Lung (tissue), 12 donors: ENCODE results near the gene TMEM176A. TPM values are rescaled to one million over a fixed set of nuclear protein-coding genes. Genes with fewer than 3 reads are reported as not detected.
"Not testable (repeated sequence)": the region's sequence is repeated elsewhere in the genome, so short reads cannot be mapped to it uniquely, and the experiment has no call there.

Experiments
- ATAC-seq: fragments of 200-7000 bp; cut with Tn5 transposase; one replicate; pipeline ENCODE4 v1.9.1; 2020; ENCODE audit warnings: moderate number of reproducible peaks; ENCODE audit not compliant: insufficient read depth, low FRiP score
- DNase-seq, 3 donors: peaks; one replicate each; pipeline ENCODE4 v3.0.0-alpha.2; 2013 to 2017
- H3K27ac ChIP-seq, 2 donors: one replicate each; pipeline ENCODE4 v1.5.1; 2013; ENCODE audit warnings: mild to moderate bottlenecking in 2 of 2, moderate library complexity in 2 of 2, control low read depth in 1 of 2, inconsistent platforms in 1 of 2, low read depth in 1 of 2, low read length in 1 of 2
- H3K27me3 ChIP-seq, 3 donors: one replicate each; pipeline ENCODE4 v1.5.1; 2013; ENCODE audit warnings: low read length in 2 of 3; ENCODE audit not compliant: control insufficient read depth in 3 of 3, insufficient read depth in 3 of 3
- H3K36me3 ChIP-seq, 4 donors: one replicate each; pipeline ENCODE4 v1.5.1; 2013; ENCODE audit warnings: low read length in 4 of 4, mild to moderate bottlenecking in 1 of 4, moderate library complexity in 1 of 4; ENCODE audit not compliant: control insufficient read depth in 4 of 4, insufficient read depth in 4 of 4
- H3K4me1 ChIP-seq, 5 donors: one replicate each; pipeline ENCODE4 v1.5.1; 2013; ENCODE audit warnings: low read length in 5 of 5, mild to moderate bottlenecking in 2 of 5, moderate library complexity in 1 of 5; ENCODE audit not compliant: control insufficient read depth in 5 of 5, insufficient read depth in 5 of 5
- H3K4me3 ChIP-seq: one replicate; pipeline ENCODE4 v1.5.1; 2013; ENCODE audit warnings: mild to moderate bottlenecking, control low read depth, moderate library complexity
- H3K9ac ChIP-seq, 2 donors: one replicate each; pipeline ENCODE4 v1.5.1; 2013; ENCODE audit warnings: low read length in 2 of 2, control low read depth in 1 of 2; ENCODE audit not compliant: insufficient read depth in 1 of 2
- H3K9me3 ChIP-seq, 4 donors: one replicate each; pipeline ENCODE4 v1.5.1; 2013; ENCODE audit warnings: low read length in 3 of 4, mild to moderate bottlenecking in 1 of 4, moderate library complexity in 1 of 4; ENCODE audit not compliant: control insufficient read depth in 4 of 4, insufficient read depth in 3 of 4
- WGBS, 2 donors: extraction: QIAGEN DNeasy Blood & Tissue Kit; methylation state at CpG; one replicate each; pipeline ENCODE4 v1.1.7; 2013; 5-methylcytosine and 5-hydroxymethylcytosine counted together
- polyA plus RNA-seq, 2 donors: library from polyadenylated mRNA; stranded (reverse); fragments of 200-250 nt; gene quantifications; one replicate each; pipeline ENCODE4 v1.2.1, GENCODE V29; 2013
- total RNA-seq, 2 donors: library from RNA; depleted of rRNA in 1 of 2; stranded (reverse); fragments of >200 nt in 1 of 2; gene quantifications; one replicate each; pipeline ENCODE4 v1.2.1, GENCODE V29; 2014 to 2021
- TF ChIP-seq, protein P1 (sequence below): IDR thresholded peaks from 2 replicates; pipeline ENCODE4 v1.5.1; 2012; ENCODE audit warnings: mild to moderate bottlenecking; ENCODE audit errors: control extremely low read depth, extremely low read depth
- donor health status: control.
- donor health status: control.
- donor health status: Bipolar disorder and iron deficiency.
- donor health status: healthy.
- donor health status: DM: yes; HTN: yes; CAD: no.

TMEM176A gene
- total and polyA plus RNA-seq, 4 donors, result 18.3 to 33.1 (median 23.3) TPM

GRCh38 chr7:150806863-150807262 lies 6.3 kb downstream of the TMEM176A start:
- DNase-seq (no peak), ATAC-seq (no peak)
- Histone ChIP-seq H3K9ac (no peak overlapping the region), H3K4me1 (no peaks in the 10 kb centered on the region), H3K27me3 (peaks cover 0 to 14% (median 8%) of the 10 kb centered on the region in 3 donors), H3K4me3 (no peak overlapping the region), H3K36me3 (peaks cover 0 to 2% (median 0%) of the 10 kb centered on the region in 4 donors), H3K9me3 (peaks cover 0 to 22% (median 2%) of the 10 kb centered on the region in 4 donors), H3K27ac (no peak overlapping the region)
- WGBS, 2 donors, result 84 to 91% methylated on average over 2 of the region's 2 CpGs
- TF ChIP-seq, protein P1, sequence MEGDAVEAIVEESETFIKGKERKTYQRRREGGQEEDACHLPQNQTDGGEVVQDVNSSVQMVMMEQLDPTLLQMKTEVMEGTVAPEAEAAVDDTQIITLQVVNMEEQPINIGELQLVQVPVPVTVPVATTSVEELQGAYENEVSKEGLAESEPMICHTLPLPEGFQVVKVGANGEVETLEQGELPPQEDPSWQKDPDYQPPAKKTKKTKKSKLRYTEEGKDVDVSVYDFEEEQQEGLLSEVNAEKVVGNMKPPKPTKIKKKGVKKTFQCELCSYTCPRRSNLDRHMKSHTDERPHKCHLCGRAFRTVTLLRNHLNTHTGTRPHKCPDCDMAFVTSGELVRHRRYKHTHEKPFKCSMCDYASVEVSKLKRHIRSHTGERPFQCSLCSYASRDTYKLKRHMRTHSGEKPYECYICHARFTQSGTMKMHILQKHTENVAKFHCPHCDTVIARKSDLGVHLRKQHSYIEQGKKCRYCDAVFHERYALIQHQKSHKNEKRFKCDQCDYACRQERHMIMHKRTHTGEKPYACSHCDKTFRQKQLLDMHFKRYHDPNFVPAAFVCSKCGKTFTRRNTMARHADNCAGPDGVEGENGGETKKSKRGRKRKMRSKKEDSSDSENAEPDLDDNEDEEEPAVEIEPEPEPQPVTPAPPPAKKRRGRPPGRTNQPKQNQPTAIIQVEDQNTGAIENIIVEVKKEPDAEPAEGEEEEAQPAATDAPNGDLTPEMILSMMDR, result no peak

GRCh38 chr7:150807616-150808438 lies 7.3 kb downstream of the TMEM176A start:
- 67 to 71% methylated on average over 13 of the region's 13 CpGs for WGBS, 2 donors
- not testable (repeated sequence) for ATAC-seq, DNase-seq

GRCh38 chr7:150814328-150815001 lies 13.9 kb downstream of the TMEM176A start:
- Histone ChIP-seq H3K27me3 (no peaks in the 10 kb centered on the region), H3K9ac (no peak overlapping the region), H3K27ac (no peak overlapping the region), H3K9me3 (peaks cover 0 to 7% (median 5%) of the 10 kb centered on the region in 4 donors), H3K36me3 (no peaks in the 10 kb centered on the region), H3K4me1 (no peaks in the 10 kb centered on the region), H3K4me3 (no peak overlapping the region)
- WGBS, 2 donors, result 79 to 91% methylated on average over 7 of the region's 7 CpGs
- no peak for ATAC-seq
- TF ChIP-seq, protein P1, result no peak
- DNase-seq, result no peak

More at GRCh38 chr7:150807616-150808438, 7.3 kb downstream of the TMEM176A start:
- peaks cover 0 to 22% (median 2%) of the 10 kb centered on the region in 4 donors for H3K9me3 ChIP-seq
- H3K27ac ChIP-seq, H3K4me1 ChIP-seq, H3K36me3 ChIP-seq, H3K4me3 ChIP-seq, H3K9ac ChIP-seq, H3K27me3 ChIP-seq: not testable (repeated sequence)

DNA sequence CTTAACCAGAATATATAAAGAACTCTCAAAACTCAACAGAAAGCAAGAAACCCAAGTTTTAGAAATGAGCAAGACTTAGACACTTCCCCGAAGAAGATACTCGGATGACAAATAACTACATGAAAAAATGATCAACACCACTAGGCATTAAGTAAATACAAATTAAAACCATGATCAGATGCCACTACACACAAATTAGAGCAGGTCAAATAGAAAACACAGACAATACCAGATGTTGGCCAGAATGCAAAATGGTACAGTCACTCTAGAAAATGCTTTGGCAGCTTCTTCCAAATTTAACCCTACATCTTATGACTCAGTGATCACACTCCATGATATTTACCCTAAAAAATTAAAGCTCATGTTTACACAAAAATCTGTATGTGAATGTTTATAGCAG lies 18.4 kb downstream of the TMEM176A start:
- no peak for DNase-seq
- no peak for ATAC-seq
- H3K9ac ChIP-seq, result no peak overlapping the region
- TF ChIP-seq, protein P1, result no peak
- no peak overlapping the region for H3K27ac ChIP-seq
- whole genome bisulfite sequencing, 2 donors, result 90 to 91% methylated on average over 2 of the region's 2 CpGs
- H3K36me3 ChIP-seq, result no peaks in the 10 kb centered on the region
- H3K27me3 ChIP-seq, result no peaks in the 10 kb centered on the region
- peaks cover 0 to 5% (median 0%) of the 10 kb centered on the region in 5 donors for H3K4me1 ChIP-seq
- H3K9me3 ChIP-seq, result peaks cover 0 to 11% (median 5%) of the 10 kb centered on the region in 4 donors
- H3K4me3 ChIP-seq, result no peak overlapping the region
